HUES6 (cell line): ENCODE measurements around the gene LARP6.

ENCODE experiments used
- H3K27ac ChIP-seq: 2 replicates; pipeline ENCODE4 v1.7.0; 2013; ENCODE audit warnings: low read depth, mild to moderate bottlenecking, low read length, inconsistent platforms
- H3K27me3 ChIP-seq: 2 replicates; pipeline ENCODE4 v1.6.1; 2013; ENCODE audit warnings: low read length; ENCODE audit not compliant: control insufficient read depth, insufficient read depth
- H3K36me3 ChIP-seq: 2 replicates; pipeline ENCODE4 v1.6.1; 2013; ENCODE audit warnings: low read length; ENCODE audit not compliant: control insufficient read depth, insufficient read depth
- H3K4me1 ChIP-seq: 2 replicates; pipeline ENCODE4 v1.6.1; 2013; ENCODE audit warnings: low read length; ENCODE audit not compliant: control insufficient read depth, insufficient read depth
- H3K4me3 ChIP-seq: 2 replicates; pipeline ENCODE4 v1.5.1; 2013; ENCODE audit warnings: low read depth, low read length
- H3K9ac ChIP-seq: one replicate; pipeline ENCODE4 v1.6.1; 2013; ENCODE audit warnings: mild to moderate bottlenecking, low read length
- H3K9me3 ChIP-seq: 2 replicates; pipeline ENCODE4 v1.6.1; 2013; ENCODE audit warnings: low read depth, low read length; ENCODE audit not compliant: control insufficient read depth, insufficient read depth

Gene LARP6

DNA sequence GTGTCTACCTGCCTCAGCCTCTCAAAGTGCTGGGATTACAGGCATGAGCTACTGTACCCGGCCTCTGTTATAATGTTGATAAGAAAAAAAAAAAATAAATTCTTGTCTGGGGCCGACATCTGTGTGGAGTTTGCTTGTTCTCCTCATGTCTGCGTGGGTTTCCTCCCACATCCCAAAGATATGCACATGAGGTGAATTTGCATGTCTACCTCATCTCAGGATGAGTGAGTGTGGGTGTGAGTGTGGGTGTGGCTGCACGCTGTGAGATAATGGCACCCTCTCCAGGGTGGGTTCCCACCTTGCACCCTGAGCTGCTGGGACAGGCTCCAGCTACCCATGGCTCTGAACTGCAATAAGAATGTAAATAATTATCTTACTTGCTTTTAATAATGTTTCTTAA lies 64.7 kb downstream of the LARP6 start:
- Histone ChIP-seq H3K36me3 (no peaks in the 10 kb centered on the region), H3K9ac (no peak overlapping the region), H3K4me3 (no peak overlapping the region), H3K9me3 (no peaks in the 10 kb centered on the region), H3K27me3 (no peaks in the 10 kb centered on the region), H3K4me1 (peaks cover 4% of the 10 kb centered on the region; the same call in 1 of the 2 replicates), H3K27ac (no peak overlapping the region)

DNA sequence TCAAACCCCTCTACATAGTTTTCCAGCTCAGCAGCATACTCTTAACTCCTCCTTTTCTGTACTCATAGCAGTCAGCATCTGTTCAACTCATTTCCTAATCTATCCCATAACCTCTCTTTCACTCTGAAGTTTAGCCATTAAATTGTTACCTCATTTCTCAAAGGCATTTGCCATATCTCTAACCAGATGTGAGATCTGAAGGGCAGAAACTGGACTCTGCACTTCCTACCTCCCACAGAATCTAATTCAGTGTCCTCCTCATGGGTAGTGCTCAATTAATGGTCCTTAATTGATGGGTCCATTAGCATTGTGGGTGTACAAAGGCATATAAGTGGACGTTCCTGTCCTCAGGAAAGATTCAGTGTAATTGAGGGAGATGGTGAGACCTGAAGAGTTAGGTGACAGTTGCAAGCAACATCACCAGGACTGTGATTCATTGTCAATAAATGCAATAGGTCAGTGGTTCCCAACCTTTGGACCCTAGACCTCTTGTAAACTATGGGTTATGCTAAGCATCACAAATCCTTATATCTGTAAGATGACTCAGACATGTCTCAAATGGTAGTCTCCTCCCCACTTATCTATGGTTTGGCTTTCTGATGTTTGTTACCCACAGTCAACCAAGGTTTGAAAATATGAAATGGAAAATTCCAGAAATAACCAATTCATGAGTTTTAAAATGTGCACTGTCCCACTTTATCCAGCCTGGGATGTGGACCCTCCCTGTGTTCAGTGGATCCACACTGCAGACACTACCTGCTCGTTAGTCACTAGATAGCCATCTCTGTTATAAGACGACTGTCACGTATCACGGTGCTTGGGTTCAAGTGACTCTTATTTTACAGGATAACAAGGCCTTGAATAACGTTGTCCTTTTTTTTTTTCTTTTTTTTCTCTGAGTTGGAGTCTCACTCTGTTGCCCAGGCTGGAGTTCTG lies 65.6 kb downstream of the LARP6 start:
- Histone ChIP-seq H3K36me3 (no peaks in the 10 kb centered on the region), H3K27ac (no peak overlapping the region), H3K27me3 (no peaks in the 10 kb centered on the region), H3K9ac (no peak overlapping the region), H3K4me3 (no peak overlapping the region), H3K9me3 (no peaks in the 10 kb centered on the region), H3K4me1 (peaks cover 4% of the 10 kb centered on the region; the same call in 1 of the 2 replicates)

DNA sequence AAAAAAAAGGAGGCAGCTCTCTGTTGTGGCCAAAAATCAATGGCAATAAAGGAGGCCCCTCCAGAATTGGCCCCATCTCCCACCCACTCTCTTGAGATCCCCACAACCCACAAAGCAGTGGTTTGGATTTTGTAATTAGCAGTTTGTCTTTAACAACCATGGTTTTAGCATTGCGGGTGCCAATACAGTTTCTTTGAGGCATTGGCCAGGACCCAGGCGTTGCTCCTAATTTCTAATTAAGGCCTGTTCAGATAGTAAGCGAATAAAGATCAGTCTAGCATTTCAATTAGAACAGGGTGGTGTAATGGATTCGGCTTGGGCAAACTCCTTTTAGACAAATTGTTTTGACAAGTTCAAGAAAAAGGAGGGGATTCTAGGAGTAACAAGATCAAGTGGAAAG lies 67.0 kb downstream of the LARP6 start:
- Histone ChIP-seq H3K4me3 (no peak overlapping the region), H3K4me1 (peaks cover 4% of the 10 kb centered on the region; the same call in 1 of the 2 replicates), H3K9me3 (no peaks in the 10 kb centered on the region), H3K36me3 (no peaks in the 10 kb centered on the region), H3K27ac (no peak overlapping the region), H3K9ac (no peak overlapping the region), H3K27me3 (no peaks in the 10 kb centered on the region)

DNA sequence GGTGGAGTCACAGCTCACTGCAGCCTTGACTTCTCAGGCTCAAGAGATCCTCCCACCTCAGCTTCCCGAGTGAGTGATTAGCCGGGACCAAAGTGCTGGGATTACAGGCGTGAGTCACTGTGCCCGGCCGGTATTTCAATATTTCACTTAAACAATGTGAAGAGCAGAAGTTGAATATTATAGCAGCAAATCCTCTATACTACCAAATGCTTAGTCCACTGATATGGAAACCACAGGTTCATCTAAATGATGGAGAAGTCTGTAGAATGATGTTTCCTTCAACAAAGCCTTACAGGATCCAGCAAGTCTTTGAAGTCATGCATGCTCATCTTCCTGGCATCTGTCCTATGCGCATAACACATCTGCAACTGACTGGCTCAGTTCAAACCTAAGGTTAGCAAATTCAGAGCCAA lies 70.3 kb downstream of the LARP6 start:
- Histone ChIP-seq H3K27ac (no peak overlapping the region), H3K36me3 (no peaks in the 10 kb centered on the region), H3K9ac (no peak overlapping the region), H3K27me3 (no peaks in the 10 kb centered on the region), H3K9me3 (no peaks in the 10 kb centered on the region), H3K4me3 (no peak overlapping the region), H3K4me1 (peaks cover 5% of the 10 kb centered on the region; the same call in 1 of the 2 replicates)

DNA sequence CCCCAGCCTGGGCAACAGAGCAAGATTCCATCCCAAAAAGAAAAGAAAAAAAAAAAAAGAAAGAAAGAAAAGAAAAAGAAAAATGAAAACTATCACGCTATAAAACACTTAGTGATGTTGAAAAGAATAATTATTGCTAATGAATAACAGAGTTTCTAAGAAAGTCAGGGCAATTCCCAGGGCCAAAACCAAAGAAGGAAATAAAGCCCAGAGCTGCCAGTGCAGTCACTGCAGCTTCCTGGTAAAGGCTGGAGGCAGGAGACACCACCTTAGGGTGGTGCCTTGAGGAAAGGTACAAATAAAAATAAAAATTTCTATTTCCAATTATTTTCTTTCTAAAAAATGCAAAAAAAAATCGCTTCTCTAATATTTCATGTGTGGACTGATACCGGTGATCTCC lies 70.9 kb downstream of the LARP6 start:
- Histone ChIP-seq H3K9me3 (no peaks in the 10 kb centered on the region), H3K4me3 (no peak overlapping the region), H3K27ac (no peak overlapping the region), H3K4me1 (peaks cover 5% of the 10 kb centered on the region; the same call in 1 of the 2 replicates), H3K27me3 (no peaks in the 10 kb centered on the region), H3K9ac (no peak overlapping the region), H3K36me3 (no peaks in the 10 kb centered on the region)

DNA sequence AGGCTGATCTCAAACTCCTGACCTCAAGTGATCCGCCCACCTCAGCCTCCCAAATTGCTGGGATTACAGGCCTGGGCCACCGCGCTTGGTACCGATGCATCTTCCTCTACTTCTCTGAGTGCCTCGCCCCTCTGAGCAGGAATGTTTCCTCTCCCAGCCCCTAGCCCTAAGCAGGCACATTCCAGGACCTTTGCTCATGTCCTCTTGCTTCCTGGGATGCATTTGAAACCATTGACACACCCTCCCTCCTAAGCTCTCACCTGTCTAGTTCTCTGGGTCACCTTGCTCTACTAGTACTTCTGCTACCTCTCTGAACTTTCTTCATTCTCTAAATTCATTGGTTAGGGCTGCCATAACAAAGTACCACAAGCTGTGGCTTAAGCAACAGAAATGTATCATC lies 72.7 kb downstream of the LARP6 start:
- Histone ChIP-seq H3K4me3 (no peak overlapping the region), H3K9me3 (no peaks in the 10 kb centered on the region), H3K27ac (no peak overlapping the region), H3K27me3 (no peaks in the 10 kb centered on the region), H3K36me3 (no peaks in the 10 kb centered on the region), H3K4me1 (peaks cover 5% of the 10 kb centered on the region; the same call in 1 of the 2 replicates), H3K9ac (no peak overlapping the region)
